NCI-H524 (cell line): ENCODE data around the gene MMP15.
"Not testable (repeated sequence)": the region's sequence is repeated elsewhere in the genome, so short reads cannot be mapped to it uniquely, and the experiment has no call there.

Experiments used
- DNase-seq, 2 experiments: peaks; one replicate each; lab custom pipeline; 2025; lab: John Stamatoyannopoulos, UW

MMP15 gene

GRCh38 chr16:58086381-58087208 lies 61.0 kb downstream of the MMP15 start:
- DNase-seq = no peak

- DNase-seq = no peak
Observed at GRCh38 chr16:58087209-58087913, 61.8 kb downstream of the MMP15 start.

DNA sequence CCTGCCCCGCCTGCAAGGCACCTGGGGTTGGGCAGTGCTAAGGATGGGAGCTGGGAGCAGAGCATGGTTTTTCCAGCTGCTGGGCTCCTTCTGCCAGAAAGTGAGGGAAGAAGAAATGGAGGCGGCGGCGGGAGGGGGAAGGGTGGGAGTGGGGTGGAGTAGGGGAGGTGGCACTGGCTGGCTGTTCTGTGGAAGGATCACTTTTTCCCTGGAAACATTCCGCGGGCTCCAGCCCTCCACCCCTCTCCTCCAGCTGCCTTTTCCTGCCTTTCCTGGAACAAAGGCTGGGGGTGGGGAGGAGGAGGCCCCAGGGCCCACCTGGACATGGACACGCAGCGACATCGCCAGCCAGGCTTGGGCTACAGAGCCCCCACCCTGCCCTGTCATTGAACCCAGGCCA lies 62.5 kb downstream of the MMP15 start:
- no peak for DNase-seq

DNA sequence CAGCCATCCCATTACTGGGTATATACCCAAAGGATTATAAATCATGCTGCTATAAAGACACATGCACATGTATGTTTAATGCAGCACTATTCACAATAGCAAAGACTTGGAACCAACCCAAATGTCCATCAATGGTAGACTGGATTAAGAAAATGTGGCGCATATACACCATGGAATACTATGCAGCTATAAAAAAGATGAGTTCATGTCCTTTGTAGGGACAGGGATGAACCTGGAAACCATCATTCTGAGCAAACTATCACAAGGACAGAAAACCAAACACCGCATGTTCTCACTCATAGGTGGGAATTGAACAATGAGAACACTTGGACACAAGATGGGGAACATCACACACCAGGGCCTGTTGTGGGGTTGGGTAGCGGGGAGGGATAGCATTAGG lies 64.8 kb downstream of the MMP15 start:
- not testable (repeated sequence) for DNase-seq

DNA sequence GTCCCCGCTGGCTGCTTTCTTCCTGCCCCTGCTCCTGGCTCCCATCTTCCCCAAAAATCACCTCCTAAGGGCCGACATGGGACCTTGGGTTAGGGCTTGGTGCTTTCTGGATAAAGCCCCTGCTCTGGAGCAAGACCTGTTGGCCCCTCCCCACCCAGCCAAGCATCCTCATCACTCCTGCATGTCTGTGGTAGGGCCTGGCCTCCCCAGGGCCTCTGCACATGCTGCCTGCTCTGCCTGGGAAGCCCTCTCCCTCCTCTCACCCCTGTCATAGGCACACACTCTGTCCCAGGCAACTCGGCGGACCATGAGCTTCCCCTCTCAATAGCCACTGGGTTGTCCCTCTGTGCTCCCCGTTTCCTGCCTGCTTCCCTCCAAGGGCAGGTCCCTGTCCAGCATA lies 68.5 kb downstream of the MMP15 start:
- DNase-seq = no peak

DNA sequence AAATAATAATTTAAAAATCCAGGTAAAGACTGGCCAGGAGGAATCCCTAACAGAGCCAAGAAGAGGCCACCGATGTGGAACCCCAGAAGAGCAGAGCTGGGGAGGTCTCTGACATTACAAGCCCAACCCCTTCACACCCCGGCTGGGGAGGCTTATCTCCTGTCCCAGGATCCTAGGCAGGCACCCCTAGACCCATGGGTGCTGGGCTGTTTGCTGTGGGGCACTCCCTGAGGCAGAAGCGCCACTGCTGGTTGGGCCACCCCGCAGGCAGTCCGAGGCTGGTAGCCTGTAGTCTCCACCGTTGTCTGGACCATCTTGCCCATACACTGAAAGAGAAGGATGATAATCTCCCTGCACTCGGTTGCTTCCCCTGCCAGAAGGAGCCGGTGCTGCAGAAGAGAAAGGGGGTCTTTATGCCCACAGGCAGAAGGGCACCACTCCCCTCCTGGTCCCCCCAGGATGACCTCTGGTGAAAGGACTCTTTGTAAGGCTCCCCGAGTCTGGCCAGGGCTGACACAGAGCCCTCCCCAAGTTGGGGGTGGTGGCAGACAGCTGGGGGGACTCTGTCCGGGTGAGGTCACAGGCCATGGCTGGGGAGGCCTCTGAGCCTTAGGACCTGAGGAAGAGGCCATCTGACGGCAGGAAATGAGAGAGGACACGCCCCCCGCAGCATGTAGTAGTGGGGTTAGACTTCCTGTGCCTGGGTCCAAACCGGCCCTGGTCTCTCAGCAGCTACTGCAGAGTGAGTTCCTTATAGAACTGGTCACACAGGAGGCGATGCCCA lies 69.4 kb downstream of the MMP15 start:
- DNase-seq = no peak

DNA sequence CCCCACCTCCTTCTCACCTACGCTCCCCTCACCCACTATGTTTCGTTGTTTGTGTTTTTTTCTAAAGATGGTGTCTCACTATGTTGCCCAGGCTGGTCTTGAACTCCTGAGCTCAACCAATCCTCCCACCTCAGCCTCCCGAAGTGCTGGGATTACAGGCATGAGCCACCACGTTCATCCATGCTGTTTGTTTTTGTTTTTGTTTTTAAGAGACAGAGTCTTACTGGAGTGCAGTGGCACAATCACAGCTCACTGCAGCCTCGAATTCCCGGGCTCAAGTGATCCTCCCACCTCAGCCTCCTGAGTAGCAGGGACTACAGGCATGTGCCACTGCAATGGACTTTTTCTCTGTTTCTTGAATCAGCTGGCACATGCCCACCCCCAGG lies 70.0 kb downstream of the MMP15 start:
- DNase-seq = not testable (repeated sequence)

DNA sequence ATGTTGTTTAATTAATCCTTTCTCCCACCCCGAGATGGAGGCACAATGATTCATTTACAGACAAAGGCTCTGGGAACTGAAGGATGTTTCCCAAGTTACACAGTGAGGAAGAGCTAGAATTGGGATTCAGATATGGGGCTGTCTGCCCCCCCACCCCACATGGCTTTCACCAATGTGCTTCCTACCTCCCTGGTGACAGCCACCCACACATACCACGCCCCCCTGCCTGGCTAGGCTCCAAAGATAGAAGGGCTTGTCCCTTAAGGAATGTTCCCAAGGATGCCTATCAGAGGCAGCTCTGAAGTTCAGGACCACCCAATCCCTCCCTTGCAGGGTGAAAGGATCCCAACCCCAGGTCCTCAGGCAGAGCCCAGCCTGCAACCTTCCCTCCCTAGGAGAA lies 70.7 kb downstream of the MMP15 start:
- DNase-seq = no peak
